ENCODE measurements around the gene MYH11.

The MYH11 gene

DNA sequence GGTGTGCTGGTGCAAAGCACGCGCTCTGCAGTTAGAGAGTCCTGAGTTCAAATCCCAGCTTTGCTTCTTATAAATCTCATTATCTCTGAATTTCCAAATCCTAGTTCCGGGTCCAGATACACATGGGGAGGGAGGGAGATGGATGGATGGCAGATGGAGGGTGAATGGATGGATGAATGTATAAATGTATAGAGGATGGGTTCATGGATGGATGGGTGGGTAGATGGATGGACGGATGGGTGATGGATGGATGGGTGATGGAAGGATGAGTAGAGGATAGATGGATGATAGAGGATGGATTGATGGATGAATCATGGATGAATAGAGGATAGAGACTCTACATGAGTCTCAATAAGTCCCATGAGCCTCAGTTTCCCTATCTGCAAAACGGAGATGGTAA is 89.9 kb downstream of the MYH11 start:
- TF ChIP-seq, protein P1, sequence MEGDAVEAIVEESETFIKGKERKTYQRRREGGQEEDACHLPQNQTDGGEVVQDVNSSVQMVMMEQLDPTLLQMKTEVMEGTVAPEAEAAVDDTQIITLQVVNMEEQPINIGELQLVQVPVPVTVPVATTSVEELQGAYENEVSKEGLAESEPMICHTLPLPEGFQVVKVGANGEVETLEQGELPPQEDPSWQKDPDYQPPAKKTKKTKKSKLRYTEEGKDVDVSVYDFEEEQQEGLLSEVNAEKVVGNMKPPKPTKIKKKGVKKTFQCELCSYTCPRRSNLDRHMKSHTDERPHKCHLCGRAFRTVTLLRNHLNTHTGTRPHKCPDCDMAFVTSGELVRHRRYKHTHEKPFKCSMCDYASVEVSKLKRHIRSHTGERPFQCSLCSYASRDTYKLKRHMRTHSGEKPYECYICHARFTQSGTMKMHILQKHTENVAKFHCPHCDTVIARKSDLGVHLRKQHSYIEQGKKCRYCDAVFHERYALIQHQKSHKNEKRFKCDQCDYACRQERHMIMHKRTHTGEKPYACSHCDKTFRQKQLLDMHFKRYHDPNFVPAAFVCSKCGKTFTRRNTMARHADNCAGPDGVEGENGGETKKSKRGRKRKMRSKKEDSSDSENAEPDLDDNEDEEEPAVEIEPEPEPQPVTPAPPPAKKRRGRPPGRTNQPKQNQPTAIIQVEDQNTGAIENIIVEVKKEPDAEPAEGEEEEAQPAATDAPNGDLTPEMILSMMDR (IDR thresholded peaks at IDR 0.05; ENCODE audit: extremely low read depth, insufficient read depth, missing control alignments), result no peak
- in situ Hi-C loops (cut with MboI; ENCODE audit: low pct_unique_long_range_greater_than_20kb, low sequenced_read_pairs, unreplicated experiment), result loop anchor here (10.0 kb wide), 1 partner anchor 358 kb away; no protein-coding TSS in a partner anchor
- DNase-seq (ENCODE audit: low spot score), result no peak

DNA sequence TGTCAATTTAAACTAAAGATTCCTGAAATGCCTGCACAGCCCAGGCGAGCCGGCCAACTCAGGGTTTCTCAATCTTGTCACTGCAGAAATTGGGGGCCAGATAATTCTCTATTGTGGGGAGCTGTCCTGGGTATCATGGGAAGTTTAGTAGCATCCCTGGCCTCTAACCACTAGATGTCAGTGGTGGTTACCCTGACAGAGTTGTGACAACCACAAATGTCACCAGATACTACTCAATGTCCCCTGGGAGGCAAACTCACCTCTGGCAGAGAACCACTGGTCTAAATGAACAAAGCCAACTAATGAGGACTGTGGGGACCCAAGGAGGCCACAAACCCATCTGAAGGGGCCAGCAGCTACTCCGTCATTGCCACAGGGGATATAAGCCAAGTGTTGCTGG is 90.9 kb downstream of the MYH11 start:
- DNase-seq (ENCODE audit: low spot score), result peak; percentile 80
- TF ChIP-seq, protein P1 (IDR thresholded peaks at IDR 0.05; ENCODE audit: extremely low read depth, insufficient read depth, missing control alignments), result peak; percentile 80
- in situ Hi-C loops (cut with MboI; ENCODE audit: low pct_unique_long_range_greater_than_20kb, low sequenced_read_pairs, unreplicated experiment), result loop anchor here (10.0 kb wide), 1 partner anchor 359 kb away; no protein-coding TSS in a partner anchor

DNA sequence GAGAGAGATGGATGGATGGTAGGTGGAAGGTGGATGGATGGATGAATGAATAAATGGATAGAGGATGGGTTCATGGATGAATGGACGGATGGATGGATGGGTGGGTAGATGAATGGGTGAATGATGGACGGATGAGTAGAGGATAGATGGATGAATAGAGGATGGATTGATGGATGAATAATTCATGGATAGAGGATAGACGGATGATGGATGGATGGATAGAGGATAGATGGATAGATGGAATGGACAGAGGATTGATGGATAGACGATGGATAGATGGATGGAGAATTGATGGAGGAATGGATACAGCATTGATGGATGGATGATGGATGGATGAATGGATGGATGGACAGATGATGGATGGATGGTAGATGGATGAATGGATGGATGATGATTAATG is 91.7 kb downstream of the MYH11 start:
- in situ Hi-C loops (cut with MboI; ENCODE audit: low pct_unique_long_range_greater_than_20kb, low sequenced_read_pairs, unreplicated experiment), result loop anchor here (10.0 kb wide), 1 partner anchor 360 kb away; no protein-coding TSS in a partner anchor
- no peak for DNase-seq (ENCODE audit: low spot score)
- TF ChIP-seq, protein P1 (IDR thresholded peaks at IDR 0.05; ENCODE audit: extremely low read depth, insufficient read depth, missing control alignments), result no peak

DNA sequence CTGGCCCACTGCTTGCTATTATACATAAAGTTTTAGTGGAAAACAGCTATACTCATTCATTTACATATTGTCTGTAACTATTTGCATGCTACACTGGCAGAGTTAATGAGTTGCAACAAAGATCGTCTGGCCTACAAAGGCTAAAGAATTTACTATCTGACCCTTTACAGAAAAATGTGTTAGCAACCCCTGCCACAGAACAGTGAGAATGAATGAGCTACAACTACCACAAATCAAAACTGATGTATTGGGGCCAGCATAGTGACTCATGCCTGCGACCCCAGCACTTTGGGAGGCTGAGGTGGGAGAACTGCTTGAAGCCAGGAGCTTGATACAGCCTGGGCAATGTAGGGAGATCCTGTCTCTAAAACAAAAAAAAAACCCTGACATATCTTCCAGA is 92.7 kb downstream of the MYH11 start:
- in situ Hi-C loops (cut with MboI; ENCODE audit: low pct_unique_long_range_greater_than_20kb, low sequenced_read_pairs, unreplicated experiment), result loop anchor here (10.0 kb wide), 1 partner anchor 361 kb away; no protein-coding TSS in a partner anchor
- TF ChIP-seq, protein P1 (IDR thresholded peaks at IDR 0.05; ENCODE audit: extremely low read depth, insufficient read depth, missing control alignments), result no peak
- no peak for DNase-seq (ENCODE audit: low spot score)

DNA sequence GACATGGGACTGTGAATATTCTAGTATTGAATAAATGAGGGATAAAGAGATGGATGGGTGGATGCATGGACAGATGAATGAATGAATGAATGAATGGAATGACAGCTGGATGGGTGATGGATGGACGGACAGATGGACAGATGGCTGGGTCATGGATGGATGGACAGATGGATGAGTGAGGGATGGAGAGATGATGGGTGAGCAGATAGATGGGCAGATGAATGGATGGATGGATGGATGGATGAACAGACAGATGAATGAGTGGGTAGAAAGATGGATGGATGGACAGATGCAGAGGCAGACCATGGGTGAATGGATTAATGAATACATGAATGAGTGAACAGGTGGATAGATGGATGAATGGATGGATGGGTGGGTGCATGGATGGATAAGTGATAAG is 96.7 kb downstream of the MYH11 start:
- TF ChIP-seq, protein P1 (IDR thresholded peaks at IDR 0.05; ENCODE audit: extremely low read depth, insufficient read depth, missing control alignments), result no peak
- DNase-seq (ENCODE audit: low spot score), result no peak
- in situ Hi-C loops (cut with MboI; ENCODE audit: low pct_unique_long_range_greater_than_20kb, low sequenced_read_pairs, unreplicated experiment), result loop anchor here (10.0 kb wide), 1 partner anchor 365 kb away; no protein-coding TSS in a partner anchor

DNA sequence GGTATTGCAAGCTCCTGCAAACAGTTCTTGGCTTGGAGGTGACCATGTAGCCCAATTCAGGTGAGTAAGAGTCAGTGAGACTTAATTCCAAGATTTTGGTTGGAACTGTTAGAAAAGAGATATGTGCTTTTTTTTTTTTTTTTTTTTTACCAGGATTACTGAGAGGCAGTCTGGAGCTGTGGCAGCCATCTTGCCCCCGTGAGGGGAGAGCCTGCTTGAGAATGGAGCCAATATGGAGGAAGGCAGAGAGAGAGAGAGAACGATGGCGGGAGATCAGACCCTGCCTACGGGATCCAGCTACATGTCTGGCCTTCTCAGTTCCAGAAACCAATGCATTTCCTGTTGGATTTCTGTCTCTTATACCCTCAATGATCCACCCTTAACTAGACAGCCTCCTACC is 97.8 kb downstream of the MYH11 start:
- in situ Hi-C loops (cut with MboI; ENCODE audit: low pct_unique_long_range_greater_than_20kb, low sequenced_read_pairs, unreplicated experiment), result no loop called here
- no peak for DNase-seq (ENCODE audit: low spot score)
- TF ChIP-seq, protein P1 (IDR thresholded peaks at IDR 0.05; ENCODE audit: extremely low read depth, insufficient read depth, missing control alignments), result no peak
